Osteoblast (primary cell): Measurements from ENCODE around the gene STK31. TPM values are rescaled to one million over a fixed set of nuclear protein-coding genes. Genes with fewer than 3 reads are reported as not detected.
"Not testable (repeated sequence)": the region's sequence is repeated elsewhere in the genome, so short reads cannot be mapped to it uniquely, and the experiment has no call there.

Source experiments
- DNase-seq: peaks from one replicate; pipeline ENCODE4 v3.0.0; 2011; ENCODE audit warnings: low spot score, mixed read lengths; ENCODE audit not compliant: insufficient read length; ENCODE audit errors: missing footprints
- H2AFZ ChIP-seq: 2 replicates; pipeline ENCODE4 v1.6.0; 2011; ENCODE audit warnings: mild to moderate bottlenecking, low read length
- H3K27ac ChIP-seq: 2 replicates; pipeline ENCODE4 v1.5.1; 2011; ENCODE audit warnings: mild to moderate bottlenecking, low read depth, low read length, moderate library complexity
- H3K27me3 ChIP-seq: 2 replicates; pipeline ENCODE4 v1.6.0; 2012; ENCODE audit warnings: mild to moderate bottlenecking, control low read depth, inconsistent platforms, low read length, moderate library complexity; ENCODE audit not compliant: insufficient read depth
- H3K36me3 ChIP-seq: 2 replicates; pipeline ENCODE4 v1.5.1; 2011; ENCODE audit warnings: mild to moderate bottlenecking, low read length, control low read depth, moderate library complexity; ENCODE audit not compliant: insufficient read depth
- H3K4me1 ChIP-seq: 2 replicates; pipeline ENCODE4 v1.5.1; 2011; ENCODE audit warnings: mild to moderate bottlenecking, low read length, control low read depth, moderate library complexity; ENCODE audit not compliant: insufficient read depth
- H3K4me2 ChIP-seq: 2 replicates; pipeline ENCODE4 v1.6.0; 2011; ENCODE audit warnings: mild to moderate bottlenecking, low read length; ENCODE audit not compliant: insufficient read depth
- H3K4me3 ChIP-seq: fragments of 200-600 bp; sonication (generic); 3 replicates; pipeline ENCODE4 v1.5.1; 2012; ENCODE audit warnings: mild to moderate bottlenecking, low read length, inconsistent platforms; ENCODE audit not compliant: insufficient read depth
- H3K79me2 ChIP-seq: 2 replicates; pipeline ENCODE4 v1.6.0; 2012; ENCODE audit warnings: mild to moderate bottlenecking, low read length, control low read depth, inconsistent platforms; ENCODE audit not compliant: insufficient read depth
- H3K9me3 ChIP-seq: 2 replicates; pipeline ENCODE4 v1.5.1; 2011; ENCODE audit warnings: low read depth, low read length, control low read depth
- H4K20me1 ChIP-seq: 2 replicates; pipeline ENCODE4 v1.6.0; 2012; ENCODE audit warnings: mild to moderate bottlenecking, low read length, control low read depth; ENCODE audit not compliant: insufficient read depth
- total RNA-seq: library from RNA; depleted of rRNA; stranded (reverse); fragments of >200 nt; gene quantifications from 2 replicates; pipeline ENCODE4 v1.2.3, GENCODE V29; 2012
- TF ChIP-seq, protein P1 (sequence below): IDR thresholded peaks from 2 replicates; pipeline ENCODE4 v1.5.1; 2011; ENCODE audit warnings: mild to moderate bottlenecking, low read depth, low read length, moderate library complexity; ENCODE audit errors: extremely low read depth

STK31 gene
- total RNA-seq, 1 donor, result under 0.01 TPM

DNA sequence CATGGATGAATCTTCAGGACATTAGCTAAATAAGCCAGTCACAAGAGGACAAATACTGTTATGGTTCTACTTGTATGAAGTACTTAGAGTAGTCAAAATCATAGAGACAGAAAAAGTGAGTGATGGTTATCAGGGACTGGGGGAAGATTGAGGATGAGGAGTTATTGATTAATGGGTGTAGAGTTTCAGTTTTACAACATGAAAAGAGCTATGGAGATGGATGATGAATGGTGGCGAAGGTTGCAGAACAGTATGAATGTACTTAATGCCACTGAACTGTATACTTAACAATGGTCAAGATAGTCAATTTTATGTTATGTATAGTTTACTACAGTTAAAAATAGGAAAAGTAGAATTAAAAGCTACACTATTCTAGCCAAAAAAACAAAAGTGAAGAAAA is 7.8 kb downstream of the STK31 start:
- DNase-seq, result no peak
- Histone ChIP-seq H3K9me3 (no peaks in the 10 kb centered on the region), H2AFZ (no peak overlapping the region), H4K20me1 (no peaks in the 10 kb centered on the region), H3K4me1 (peaks cover 15% of the 10 kb centered on the region), H3K79me2 (no peaks in the 10 kb centered on the region), H3K4me2 (no peak overlapping the region), H3K4me3 (no peak overlapping the region), H3K27me3 (peaks cover 12% of the 10 kb centered on the region), H3K36me3 (no peaks in the 10 kb centered on the region), H3K27ac (no peak overlapping the region)
- TF ChIP-seq, protein P1, sequence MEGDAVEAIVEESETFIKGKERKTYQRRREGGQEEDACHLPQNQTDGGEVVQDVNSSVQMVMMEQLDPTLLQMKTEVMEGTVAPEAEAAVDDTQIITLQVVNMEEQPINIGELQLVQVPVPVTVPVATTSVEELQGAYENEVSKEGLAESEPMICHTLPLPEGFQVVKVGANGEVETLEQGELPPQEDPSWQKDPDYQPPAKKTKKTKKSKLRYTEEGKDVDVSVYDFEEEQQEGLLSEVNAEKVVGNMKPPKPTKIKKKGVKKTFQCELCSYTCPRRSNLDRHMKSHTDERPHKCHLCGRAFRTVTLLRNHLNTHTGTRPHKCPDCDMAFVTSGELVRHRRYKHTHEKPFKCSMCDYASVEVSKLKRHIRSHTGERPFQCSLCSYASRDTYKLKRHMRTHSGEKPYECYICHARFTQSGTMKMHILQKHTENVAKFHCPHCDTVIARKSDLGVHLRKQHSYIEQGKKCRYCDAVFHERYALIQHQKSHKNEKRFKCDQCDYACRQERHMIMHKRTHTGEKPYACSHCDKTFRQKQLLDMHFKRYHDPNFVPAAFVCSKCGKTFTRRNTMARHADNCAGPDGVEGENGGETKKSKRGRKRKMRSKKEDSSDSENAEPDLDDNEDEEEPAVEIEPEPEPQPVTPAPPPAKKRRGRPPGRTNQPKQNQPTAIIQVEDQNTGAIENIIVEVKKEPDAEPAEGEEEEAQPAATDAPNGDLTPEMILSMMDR, result no peak

DNA sequence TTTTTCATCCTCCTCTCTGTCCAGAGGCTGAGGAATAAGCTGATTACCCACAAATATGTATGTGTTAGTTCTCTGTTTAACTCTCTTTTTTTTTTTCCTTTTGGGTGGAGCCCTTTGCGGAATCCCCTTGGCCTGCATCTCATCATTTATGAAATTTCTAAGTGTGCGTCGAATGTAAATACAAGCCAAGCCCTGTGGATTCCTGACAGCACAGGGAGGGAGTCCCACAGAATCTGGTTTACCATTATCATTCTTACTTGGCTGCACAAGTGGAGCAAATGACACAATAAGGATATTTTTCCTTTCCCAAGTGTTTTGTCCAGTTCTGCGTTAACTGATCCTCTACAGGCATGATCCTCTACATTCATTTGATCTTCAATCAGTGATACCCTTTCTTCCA is 11.4 kb downstream of the STK31 start:
- H4K20me1 ChIP-seq, result no peaks in the 10 kb centered on the region
- no peak overlapping the region for H2AFZ ChIP-seq
- no peaks in the 10 kb centered on the region for H3K4me1 ChIP-seq
- H3K27me3 ChIP-seq, result peaks cover 12% of the 10 kb centered on the region
- no peak overlapping the region for H3K4me2 ChIP-seq
- no peaks in the 10 kb centered on the region for H3K79me2 ChIP-seq
- no peak for DNase-seq
- no peaks in the 10 kb centered on the region for H3K9me3 ChIP-seq
- no peak overlapping the region for H3K4me3 ChIP-seq
- H3K36me3 ChIP-seq, result no peaks in the 10 kb centered on the region
- TF ChIP-seq, protein P1, result no peak
- no peak overlapping the region for H3K27ac ChIP-seq

DNA sequence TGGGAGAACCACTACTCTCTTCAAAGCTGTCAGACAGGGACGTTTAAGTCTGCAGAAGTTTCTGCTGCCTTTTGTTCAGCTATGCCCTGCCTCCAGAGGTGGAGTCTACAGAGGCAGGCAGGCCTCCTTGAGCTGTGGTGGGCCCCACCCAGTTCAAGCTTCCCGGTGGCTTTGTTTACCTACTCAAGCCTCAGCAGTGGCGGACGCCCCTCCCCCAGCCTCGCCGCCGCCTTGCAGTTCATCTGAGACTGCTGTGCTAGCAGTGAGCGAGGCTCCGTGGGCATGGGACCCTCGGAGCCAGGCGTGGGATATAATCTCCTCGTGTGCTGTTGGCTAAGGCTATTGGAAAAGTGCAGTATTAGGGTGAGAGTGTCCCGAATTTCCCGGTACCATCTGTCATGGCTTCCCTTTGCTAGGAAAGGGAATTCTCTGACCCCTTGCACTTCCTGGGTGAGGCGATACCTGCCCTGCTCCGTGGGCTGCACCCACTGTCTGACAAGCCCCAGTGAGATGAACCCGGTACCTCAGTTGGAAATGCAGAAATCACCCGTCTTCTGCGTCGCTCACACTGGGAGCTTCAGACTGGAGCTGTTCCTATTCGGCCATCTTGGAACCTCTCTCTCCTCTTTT is 12.7 kb downstream of the STK31 start:
- H4K20me1 ChIP-seq, H3K27ac ChIP-seq, H3K9me3 ChIP-seq, H3K4me2 ChIP-seq, H2AFZ ChIP-seq, H3K4me3 ChIP-seq, H3K36me3 ChIP-seq, DNase-seq, H3K79me2 ChIP-seq, H3K4me1 ChIP-seq: not testable (repeated sequence)
- H3K27me3 ChIP-seq, result peaks cover 12% of the 10 kb centered on the region

DNA sequence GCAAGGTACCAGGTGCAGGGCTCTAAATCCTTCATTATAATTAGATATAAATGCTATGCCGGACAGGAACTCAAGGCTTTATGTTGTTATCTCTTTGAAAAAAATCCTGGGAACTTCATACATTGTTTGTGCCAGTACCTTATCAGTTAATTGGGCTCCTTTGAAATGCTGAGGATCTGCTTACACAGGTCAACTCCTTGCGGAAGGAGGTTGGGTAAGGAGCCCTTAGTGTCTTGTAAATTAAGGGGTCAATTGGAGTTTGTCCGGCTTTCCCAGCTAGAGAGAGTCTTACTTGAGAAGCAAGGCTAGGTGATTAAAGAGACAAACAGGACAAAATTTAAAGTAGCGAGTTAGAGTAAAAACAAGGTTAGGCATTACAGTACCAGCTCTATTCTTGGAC is 14.1 kb downstream of the STK31 start:
- not testable (repeated sequence) for H3K4me3 ChIP-seq, H2AFZ ChIP-seq, H3K4me1 ChIP-seq, H3K9me3 ChIP-seq, H3K27ac ChIP-seq, H3K79me2 ChIP-seq, H3K27me3 ChIP-seq, H4K20me1 ChIP-seq, H3K4me2 ChIP-seq, H3K36me3 ChIP-seq, DNase-seq

GRCh38 chr7:23742051-23742450 is 32.0 kb downstream of the STK31 start:
- Histone ChIP-seq H3K4me2 (no peak overlapping the region), H2AFZ (no peak overlapping the region), H3K4me1 (no peaks in the 10 kb centered on the region), H3K27ac (no peak overlapping the region), H3K79me2 (no peaks in the 10 kb centered on the region), H3K4me3 (no peak overlapping the region), H3K9me3 (no peaks in the 10 kb centered on the region), H3K27me3 (no peaks in the 10 kb centered on the region), H4K20me1 (no peaks in the 10 kb centered on the region), H3K36me3 (no peaks in the 10 kb centered on the region)
- TF ChIP-seq, protein P1, result no peak
- DNase-seq, result peak; percentile 37
